Keratinocyte (primary cell): ENCODE measurements around the gene KDF1. TPM values are rescaled to one million over a fixed set of nuclear protein-coding genes. Genes with fewer than 3 reads are reported as not detected.

ENCODE experiments used
- DNase-seq: peaks from one replicate; pipeline ENCODE4 v3.0.0-alpha.2; 2011; ENCODE audit warnings: low read depth, missing footprints, low spot score
- FAIRE-seq: peaks from 2 replicates; lab custom pipeline; 2011; peaks lifted over from hg19 to GRCh38; lab: Jason Lieb, UNC
- H2AFZ ChIP-seq: 2 replicates; pipeline ENCODE4 v1.6.0; 2012; ENCODE audit warnings: low read length, control low read depth, inconsistent platforms; ENCODE audit not compliant: control insufficient read depth
- H3K27ac ChIP-seq: 2 replicates; pipeline ENCODE4 v1.5.1; 2011; ENCODE audit warnings: low read length; ENCODE audit not compliant: control insufficient read depth, insufficient read depth
- H3K27me3 ChIP-seq: 3 replicates; pipeline ENCODE4 v1.6.0; 2011; ENCODE audit warnings: low read length; ENCODE audit not compliant: control insufficient read depth, insufficient read depth; ENCODE audit errors: extremely low read depth
- H3K36me3 ChIP-seq, 2 experiments: 2 replicates in 1 of 2; 3 replicates in 1 of 2; pipeline ENCODE4 v1.5.1; 2011; ENCODE audit warnings: low read length in 2 of 2, mild to moderate bottlenecking in 1 of 2; ENCODE audit not compliant: control insufficient read depth in 2 of 2, insufficient read depth in 2 of 2; ENCODE audit errors: extremely low read depth in 1 of 2
- H3K4me1 ChIP-seq: 3 replicates; pipeline ENCODE4 v1.5.1; 2011; ENCODE audit warnings: low read length; ENCODE audit not compliant: control insufficient read depth, insufficient read depth; ENCODE audit errors: extremely low read depth
- H3K4me2 ChIP-seq: 3 replicates; pipeline ENCODE4 v1.6.0; 2011; ENCODE audit warnings: low read depth, low read length; ENCODE audit not compliant: control insufficient read depth, insufficient read depth; ENCODE audit errors: extremely low read depth
- H3K4me3 ChIP-seq, 3 experiments: fragments of 200-600 bp in 1 of 3; sonication (generic) in 1 of 3; 2 replicates in 2 of 3; 3 replicates in 1 of 3; pipeline ENCODE4 v1.5.1; 2011 to 2016; ENCODE audit warnings: low read length in 3 of 3, mild to moderate bottlenecking in 3 of 3, control low read depth in 2 of 3, inconsistent platforms in 1 of 3, low read depth in 1 of 3, mixed read lengths in 1 of 3, mixed run types in 1 of 3, moderate library complexity in 1 of 3; ENCODE audit not compliant: control insufficient read depth in 2 of 3, insufficient read depth in 2 of 3; ENCODE audit errors: extremely low read depth in 1 of 3
- H3K79me2 ChIP-seq: 2 replicates; pipeline ENCODE4 v1.6.0; 2012; ENCODE audit warnings: low read length; ENCODE audit not compliant: control insufficient read depth, insufficient read depth
- H3K9ac ChIP-seq: 3 replicates; pipeline ENCODE4 v1.6.0; 2011; ENCODE audit warnings: low read length; ENCODE audit not compliant: control insufficient read depth, insufficient read depth; ENCODE audit errors: extremely low read depth
- H3K9me1 ChIP-seq: 3 replicates; pipeline ENCODE4 v1.6.0; 2011; ENCODE audit warnings: low read length; ENCODE audit not compliant: control insufficient read depth, insufficient read depth; ENCODE audit errors: extremely low read depth
- H3K9me3 ChIP-seq: 2 replicates; pipeline ENCODE4 v1.5.1; 2012; ENCODE audit warnings: low read depth, low read length; ENCODE audit not compliant: control insufficient read depth
- H4K20me1 ChIP-seq: 3 replicates; pipeline ENCODE4 v1.6.0; 2011; ENCODE audit warnings: low read length; ENCODE audit not compliant: control insufficient read depth, insufficient read depth; ENCODE audit errors: extremely low read depth
- EZH2 ChIP-seq: IDR thresholded peaks from one replicate; pipeline ENCODE4 v1.6.1; 2012; ENCODE audit warnings: inconsistent platforms, mild to moderate bottlenecking, low read length, moderate library complexity
- dilution Hi-C: fragments of 300-500 bp; cut with MboI; formaldehyde crosslinking; loops from one replicate; pipeline ENCODE4 v1.7.0; 2020; ENCODE audit warnings: low sequenced_read_pairs; ENCODE audit not compliant: extremely low pct_ligation_motif_present
- polyA plus RNA-seq, 5 experiments: library from polyadenylated mRNA; depleted of rRNA in 3 of 5; stranded (reverse) in 3 of 5; stranded (forward) in 1 of 5; unstranded in 1 of 5; fragments of >200 nt; gene quantifications; 1 replicate in 1 of 5; 2 replicates in 3 of 5; 3 replicates in 1 of 5; pipeline versions ENCODE4 v1.2.1 to v1.2.3, GENCODE V29; 2011 to 2012; ENCODE audit warnings: missing spikeins in 2 of 5, low read depth in 1 of 5, low replicate concordance in 1 of 5
- TF ChIP-seq, protein P1 (sequence below), 3 experiments: IDR thresholded peaks in 1 of 3; conservative IDR thresholded peaks in 1 of 3; optimal IDR thresholded peaks in 1 of 3; 2 replicates in 2 of 3; 3 replicates in 1 of 3; pipeline versions ENCODE3 to v1.5.1; 2011; ENCODE audit warnings: low read length in 3 of 3, mild to moderate bottlenecking in 3 of 3, moderate library complexity in 2 of 3, control low read depth in 1 of 3, inconsistent platforms in 1 of 3; ENCODE audit not compliant: insufficient read depth in 2 of 3; ENCODE audit errors: extremely low read depth in 1 of 3

KDF1 gene
- polyA plus RNA-seq, 1 donor (not counting 4 experiments of a cell fraction or from before 2014, with no cell fraction given) = 13.8 TPM

DNA sequence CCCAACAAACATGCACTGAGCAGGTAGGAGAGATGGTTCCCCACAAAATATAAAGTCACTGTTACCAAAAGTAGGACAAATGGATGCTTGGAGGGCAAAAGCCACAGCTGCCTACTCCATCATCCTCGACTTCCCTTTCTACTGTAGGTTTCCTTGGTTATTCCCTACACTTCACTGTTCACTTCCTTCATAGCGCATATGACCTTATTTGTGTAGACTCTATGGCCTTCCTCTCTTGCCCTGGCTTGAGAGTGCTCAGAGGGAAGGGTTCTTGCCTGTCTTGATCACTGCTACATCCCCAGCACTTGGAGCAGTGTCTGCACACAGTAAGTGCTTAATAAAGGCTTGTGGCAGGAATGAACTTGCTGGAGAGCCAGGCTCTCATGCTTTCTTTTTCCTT is 18.6 kb upstream of the KDF1 start:
- Histone ChIP-seq H3K9ac (no peak overlapping the region), H2AFZ (no peak overlapping the region), H3K4me1 (no peaks in the 10 kb centered on the region), H3K27me3 (no peaks in the 10 kb centered on the region), H4K20me1 (no peaks in the 10 kb centered on the region), H3K9me1 (peaks cover 3% of the 10 kb centered on the region), H3K4me3 (no peak overlapping the region), H3K79me2 (no peaks in the 10 kb centered on the region), H3K36me3 (no peaks in the 10 kb centered on the region), H3K4me2 (no peak overlapping the region), H3K9me3 (no peaks in the 10 kb centered on the region), H3K27ac (no peak overlapping the region)
- DNase-seq = no peak
- FAIRE-seq = no peak
- dilution Hi-C loops = no loop called here
- TF ChIP-seq, protein P1, sequence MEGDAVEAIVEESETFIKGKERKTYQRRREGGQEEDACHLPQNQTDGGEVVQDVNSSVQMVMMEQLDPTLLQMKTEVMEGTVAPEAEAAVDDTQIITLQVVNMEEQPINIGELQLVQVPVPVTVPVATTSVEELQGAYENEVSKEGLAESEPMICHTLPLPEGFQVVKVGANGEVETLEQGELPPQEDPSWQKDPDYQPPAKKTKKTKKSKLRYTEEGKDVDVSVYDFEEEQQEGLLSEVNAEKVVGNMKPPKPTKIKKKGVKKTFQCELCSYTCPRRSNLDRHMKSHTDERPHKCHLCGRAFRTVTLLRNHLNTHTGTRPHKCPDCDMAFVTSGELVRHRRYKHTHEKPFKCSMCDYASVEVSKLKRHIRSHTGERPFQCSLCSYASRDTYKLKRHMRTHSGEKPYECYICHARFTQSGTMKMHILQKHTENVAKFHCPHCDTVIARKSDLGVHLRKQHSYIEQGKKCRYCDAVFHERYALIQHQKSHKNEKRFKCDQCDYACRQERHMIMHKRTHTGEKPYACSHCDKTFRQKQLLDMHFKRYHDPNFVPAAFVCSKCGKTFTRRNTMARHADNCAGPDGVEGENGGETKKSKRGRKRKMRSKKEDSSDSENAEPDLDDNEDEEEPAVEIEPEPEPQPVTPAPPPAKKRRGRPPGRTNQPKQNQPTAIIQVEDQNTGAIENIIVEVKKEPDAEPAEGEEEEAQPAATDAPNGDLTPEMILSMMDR (optimal IDR thresholded peaks at IDR 0.05 in 1 of 3, IDR thresholded peaks at IDR 0.05 in 1 of 3, conservative IDR thresholded peaks at IDR 0.05 in 1 of 3; ENCODE audit: extremely low read depth in 1 of 3, insufficient read depth in 2 of 3, low read length in 3 of 3) = no peak
- no peak for TF ChIP-seq EZH2

DNA sequence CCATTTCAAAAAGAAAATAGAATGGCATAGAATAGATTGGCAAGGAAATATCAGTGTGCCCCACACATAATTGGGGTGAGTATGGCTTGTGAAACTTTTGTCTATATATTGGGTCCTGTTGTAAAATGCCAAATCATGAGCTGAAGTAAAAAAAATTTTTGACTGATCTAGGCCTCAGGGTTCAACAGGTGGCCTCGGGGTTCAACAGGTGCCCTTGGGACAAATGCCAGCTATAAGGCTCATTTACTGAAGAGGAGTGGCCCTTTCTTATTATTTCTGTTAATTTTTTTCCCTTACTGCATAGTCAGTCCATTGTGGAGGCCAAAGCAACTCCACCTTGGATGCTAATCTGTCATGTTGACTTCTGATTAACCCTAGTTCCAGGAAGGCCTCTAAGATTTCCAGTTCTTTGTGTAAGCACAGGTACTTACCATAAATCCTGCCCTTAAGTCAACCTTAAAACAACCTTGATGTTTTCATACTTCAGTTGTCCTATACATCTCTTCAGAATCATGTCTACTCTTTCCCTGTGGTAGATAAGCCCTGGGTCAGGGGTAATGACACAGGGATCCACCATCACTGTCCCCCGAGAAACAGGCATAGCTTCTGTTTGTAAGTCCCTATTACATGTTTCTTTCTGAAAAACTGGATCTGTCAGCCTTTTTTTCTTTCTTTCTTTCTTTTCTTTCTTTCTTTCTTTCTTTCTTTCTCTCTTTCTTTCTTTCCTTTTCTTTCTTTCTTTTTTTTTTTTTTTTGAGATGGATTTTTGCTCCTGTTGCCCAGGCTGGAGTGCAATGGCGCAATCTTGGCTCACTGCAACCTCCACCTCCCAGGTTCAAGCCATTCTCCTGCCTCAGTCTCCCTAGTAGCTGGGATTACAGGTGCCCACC is 16.6 kb upstream of the KDF1 start:
- DNase-seq (no peak), FAIRE-seq (no peak)
- dilution Hi-C loops = no loop called here
- no peak overlapping the region for H3K27ac ChIP-seq
- no peaks in the 10 kb centered on the region for H3K4me1 ChIP-seq
- peaks cover 3% of the 10 kb centered on the region for H3K9me1 ChIP-seq
- H3K4me2 ChIP-seq = no peak overlapping the region
- no peak overlapping the region for H3K9ac ChIP-seq
- no peaks in the 10 kb centered on the region for H3K9me3 ChIP-seq
- no peaks in the 10 kb centered on the region for H3K79me2 ChIP-seq
- no peak for TF ChIP-seq EZH2
- TF ChIP-seq, protein P1 (optimal IDR thresholded peaks at IDR 0.05 in 1 of 3, IDR thresholded peaks at IDR 0.05 in 1 of 3, conservative IDR thresholded peaks at IDR 0.05 in 1 of 3; ENCODE audit: extremely low read depth in 1 of 3, insufficient read depth in 2 of 3, low read length in 3 of 3) = no peak
- H2AFZ ChIP-seq = no peak overlapping the region
- no peaks in the 10 kb centered on the region for H3K36me3 ChIP-seq
- H3K4me3 ChIP-seq = no peak overlapping the region
- no peaks in the 10 kb centered on the region for H3K27me3 ChIP-seq
- H4K20me1 ChIP-seq = no peaks in the 10 kb centered on the region
